GM21528 (cell line): ENCODE measurements around the gene CHST11.
A peak's percentile ranks its signal among the peaks of the same experiment; 100 is the strongest.
"Not testable (repeated sequence)": the region's sequence is repeated elsewhere in the genome, so short reads cannot be mapped to it uniquely, and the experiment has no call there.

Source experiments
- ATAC-seq: cut with Tn5 transposase; IDR thresholded peaks from one replicate; pipeline ENCODE4 v1.9.1; 2021; ENCODE audit warnings: mild to moderate bottlenecking, moderate library complexity; ENCODE audit not compliant: unreplicated experiment, low FRiP score

Gene CHST11

DNA sequence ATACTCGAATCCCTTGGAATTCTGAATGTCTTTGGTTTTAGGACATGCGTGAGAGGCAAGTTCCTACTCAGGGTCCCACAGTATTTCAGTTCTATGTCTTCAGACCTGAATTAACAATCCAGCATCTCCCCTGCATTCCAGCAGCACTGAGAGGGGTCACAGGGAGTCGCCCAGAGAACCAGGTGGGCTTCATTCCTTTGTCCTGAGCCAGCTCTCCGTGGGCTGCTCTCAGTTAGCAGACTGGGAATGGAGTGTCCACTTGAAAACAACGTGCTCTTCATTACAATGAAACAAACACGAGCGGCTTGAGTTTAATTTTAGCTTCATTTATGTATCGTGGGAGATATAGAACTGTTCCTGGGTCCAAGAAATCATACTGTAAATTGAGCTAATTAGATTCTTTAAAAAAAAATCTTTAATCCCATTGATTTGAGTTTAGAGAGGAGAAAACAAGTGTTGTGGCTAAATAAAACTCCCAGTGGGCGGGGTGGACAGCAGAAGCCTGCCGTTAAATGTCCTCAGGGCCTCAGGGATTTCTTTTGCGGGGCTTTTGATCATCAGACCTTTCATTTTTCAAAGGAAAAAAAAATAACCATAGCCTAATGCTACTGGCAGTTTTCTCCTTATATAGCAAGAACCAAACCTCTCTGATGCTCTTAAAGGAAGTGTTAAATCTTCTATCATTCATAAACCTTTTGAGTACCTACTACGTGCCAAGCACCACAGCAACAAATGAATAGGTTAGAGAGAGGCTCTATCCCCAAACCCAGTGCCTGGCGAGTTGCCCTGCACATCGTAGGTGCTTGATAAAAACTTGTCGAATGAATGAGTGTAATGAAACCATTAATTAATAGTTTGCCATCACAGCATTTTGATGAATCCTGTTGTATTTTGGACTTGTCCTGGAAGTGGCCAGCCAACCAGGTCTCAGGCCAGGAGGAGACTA is 140.4 kb downstream of the CHST11 start:
- ATAC-seq = no peak

DNA sequence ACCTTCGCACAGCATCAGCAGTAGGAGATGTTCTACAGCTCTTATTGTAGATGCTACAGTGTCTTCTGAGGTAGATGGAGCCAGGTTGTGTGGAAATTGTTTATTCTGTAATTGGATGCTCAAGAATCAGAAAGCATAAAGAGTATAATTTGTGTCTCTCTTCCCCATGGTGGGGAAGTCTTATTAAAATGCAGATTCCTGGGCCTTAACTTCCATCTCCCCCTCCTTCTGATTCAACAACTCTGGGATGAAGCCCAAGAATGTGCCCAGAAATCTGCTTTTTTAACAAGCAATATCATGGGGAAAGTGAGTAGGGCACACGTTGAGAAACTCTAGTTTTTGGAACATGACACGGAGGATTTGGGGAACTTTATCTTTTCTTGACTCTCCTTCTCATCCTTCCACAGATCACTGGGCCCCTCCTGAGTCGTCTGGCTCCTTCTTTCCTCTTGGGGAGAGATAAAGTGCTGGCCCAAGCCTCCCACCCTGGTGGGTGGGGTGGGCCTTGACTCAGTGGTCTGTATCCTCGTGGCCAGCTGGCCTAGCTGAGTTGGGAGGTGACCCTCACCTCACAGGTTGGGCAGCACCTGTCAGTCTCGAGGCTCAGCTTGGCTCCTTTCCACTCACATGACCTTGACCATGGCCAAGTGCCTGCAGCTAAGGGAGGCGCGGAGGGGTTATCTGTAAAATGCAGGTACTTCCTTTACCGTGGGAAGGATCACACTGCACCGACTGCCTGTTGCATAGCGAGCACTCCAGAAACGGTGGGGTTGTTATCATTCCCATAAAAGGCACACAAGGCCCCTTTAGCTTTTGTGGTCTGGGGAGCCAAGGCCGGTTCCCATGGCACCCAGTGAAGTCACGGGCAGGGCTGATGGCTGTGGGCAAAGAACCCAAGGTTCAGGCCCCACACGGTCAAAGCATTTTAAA is 141.9 kb downstream of the CHST11 start:
- no peak for ATAC-seq

DNA sequence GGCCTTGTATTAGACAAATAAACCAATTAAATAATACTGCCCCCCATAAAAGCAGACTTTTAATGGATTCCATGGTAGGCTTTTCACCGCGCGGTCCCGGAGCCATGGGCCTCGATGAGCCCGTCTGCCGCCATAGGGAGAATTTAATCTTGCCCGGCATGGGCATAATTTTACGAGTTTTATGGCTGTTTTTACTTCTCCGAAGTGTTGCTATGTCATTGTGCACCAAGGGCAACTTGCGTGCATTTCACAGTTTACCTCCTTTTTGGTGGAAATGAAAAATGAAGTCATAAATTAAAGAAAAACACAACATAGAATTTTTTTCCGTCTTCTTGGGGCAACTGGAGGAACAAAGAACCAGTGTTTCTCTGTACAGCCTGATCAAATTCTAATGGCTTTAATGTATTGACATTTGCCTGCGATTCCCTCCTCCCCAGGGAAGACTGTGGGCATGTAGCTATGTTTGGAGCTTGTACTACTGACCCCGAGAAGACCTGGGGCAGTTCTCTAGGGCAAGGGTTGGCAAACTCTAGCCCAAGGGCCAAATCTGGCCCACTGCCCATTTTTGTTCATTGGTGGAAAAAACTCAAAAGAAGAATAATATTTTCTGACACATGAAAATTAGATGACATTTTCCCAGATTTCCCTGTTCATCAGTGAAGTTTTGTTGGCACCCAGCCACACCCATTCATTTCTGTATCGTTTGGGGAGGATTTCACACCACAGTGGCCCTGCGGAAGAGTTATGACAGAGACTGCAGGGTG is 142.7 kb downstream of the CHST11 start:
- no peak for ATAC-seq

- no peak for ATAC-seq
Observed at GRCh38 chr12:104600036-104600712, 143.4 kb downstream of the CHST11 start.

GRCh38 chr12:104600790-104601739 is 144.3 kb downstream of the CHST11 start:
- no peak for ATAC-seq

DNA sequence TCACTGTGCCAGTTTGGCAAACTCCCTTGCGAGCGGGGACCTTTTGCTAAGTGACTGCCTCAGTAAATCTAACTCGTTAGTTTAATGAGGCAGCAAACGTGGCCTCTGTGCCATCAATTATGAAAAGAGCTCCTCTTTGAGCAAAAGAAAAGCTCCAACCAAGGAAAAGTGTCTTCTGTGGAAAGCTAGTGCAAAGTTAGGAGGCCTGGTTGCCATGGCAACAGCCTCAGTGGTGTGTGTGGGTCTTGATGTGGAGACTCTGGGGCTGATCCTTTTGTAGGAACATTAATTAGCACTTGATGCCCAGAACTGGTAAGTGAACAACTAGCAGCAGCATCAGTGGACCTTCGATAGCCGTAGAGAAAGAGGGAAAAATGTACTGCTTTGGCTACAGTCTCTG is 145.7 kb downstream of the CHST11 start:
- ATAC-seq = no peak

- ATAC-seq = no peak
Observed at GRCh38 chr12:104602896-104603295, 146.1 kb downstream of the CHST11 start.

- ATAC-seq = no peak
Observed at GRCh38 chr12:104603545-104603973, 146.8 kb downstream of the CHST11 start.

- peak; percentile 74 for ATAC-seq
Observed at GRCh38 chr12:104604070-104604994, 147.6 kb downstream of the CHST11 start.

DNA sequence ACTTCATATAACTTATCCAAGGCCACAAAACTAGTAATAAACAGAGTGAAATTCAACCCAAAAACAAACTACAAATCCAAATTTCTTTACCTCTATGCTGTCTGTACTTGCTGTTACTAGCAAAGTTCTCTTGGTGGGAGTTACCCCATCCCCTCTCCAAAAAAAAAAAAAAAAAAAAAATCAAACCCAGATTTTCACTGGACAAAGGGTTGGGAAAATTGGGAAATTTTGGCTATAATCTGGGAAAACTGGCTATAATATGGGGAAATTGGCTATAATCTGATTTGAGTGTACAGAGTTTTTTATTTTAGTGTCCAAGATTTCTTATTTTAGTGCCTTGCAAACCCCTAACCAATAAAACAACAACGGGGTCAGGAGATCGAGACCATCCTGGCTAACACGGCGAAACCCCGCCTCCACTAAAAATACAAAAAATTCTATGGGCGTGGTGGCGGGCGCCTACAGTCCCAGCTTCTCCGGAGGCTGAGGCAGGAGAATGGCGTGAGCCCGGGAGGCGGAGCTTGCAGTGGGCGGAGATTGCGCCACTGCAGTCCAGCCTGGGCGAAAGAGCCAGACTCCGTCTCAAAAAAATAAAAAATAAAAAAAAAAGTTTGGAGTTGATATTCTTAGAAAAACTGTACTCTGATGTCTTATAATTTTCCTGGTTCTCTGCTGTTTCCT is 148.4 kb downstream of the CHST11 start:
- no peak for ATAC-seq

GRCh38 chr12:104605685-104606084 is 148.9 kb downstream of the CHST11 start:
- ATAC-seq = no peak

GRCh38 chr12:104608998-104609397 is 152.2 kb downstream of the CHST11 start:
- no peak for ATAC-seq

DNA sequence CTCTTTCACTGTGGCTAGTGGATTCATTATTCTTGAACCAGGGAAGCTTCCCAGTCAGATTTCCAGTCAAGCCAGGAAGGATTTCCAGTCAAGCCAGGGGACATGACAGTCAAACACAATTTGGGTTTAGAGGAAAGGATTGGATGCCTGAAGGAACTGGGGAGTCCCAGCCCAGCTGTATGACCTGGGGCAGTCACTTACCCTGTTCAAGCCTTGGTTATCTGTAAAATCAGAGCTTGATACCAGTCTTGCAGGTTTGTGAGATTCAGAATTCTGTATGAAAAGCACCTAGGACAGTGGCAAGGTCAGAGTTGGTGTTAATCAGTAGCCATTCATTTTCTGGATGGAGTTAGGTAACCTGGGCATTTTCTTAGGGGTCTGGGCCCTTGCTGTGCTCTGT is 152.7 kb downstream of the CHST11 start:
- ATAC-seq = no peak

GRCh38 chr12:104610513-104611235 is 153.9 kb downstream of the CHST11 start:
- no peak for ATAC-seq

GRCh38 chr12:104611671-104612070 is 154.9 kb downstream of the CHST11 start:
- no peak for ATAC-seq

DNA sequence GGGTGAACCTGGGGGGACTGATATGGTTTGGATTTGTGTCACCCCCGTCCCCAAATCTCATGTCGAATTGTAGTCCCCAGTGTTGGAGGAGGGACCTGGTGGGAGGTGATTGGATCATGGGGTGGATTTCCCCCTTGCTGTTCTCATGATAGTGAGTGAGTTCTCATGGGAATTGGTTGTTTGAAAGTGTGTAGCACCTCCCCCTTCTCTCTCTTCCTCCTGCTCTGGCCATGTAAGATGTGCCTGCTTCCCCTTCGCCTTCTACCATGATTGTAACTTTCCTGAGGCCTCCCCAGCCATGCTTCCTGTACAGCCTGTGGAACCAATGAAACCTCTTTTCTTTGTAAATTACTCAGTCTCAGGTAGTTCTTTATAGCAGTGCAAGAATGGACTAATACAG is 156.6 kb downstream of the CHST11 start:
- ATAC-seq = not testable (repeated sequence)
